CD4-positive, alpha-beta memory T cell (primary cell): Measurements from ENCODE around the gene SP5. TPM values are rescaled to one million over a fixed set of nuclear protein-coding genes. Genes with fewer than 3 reads are reported as not detected.
"Not testable (repeated sequence)": the region's sequence is repeated elsewhere in the genome, so short reads cannot be mapped to it uniquely, and the experiment has no call there.

Experiments
- CTCF ChIA-PET: fragments of 350-600 bp; sonication (Branson Sonifier 250); formaldehyde crosslinking; loops from one replicate; lab custom pipeline; 2021; ENCODE audit warnings: inconsistent platforms; ENCODE audit not compliant: partially characterized antibody; lab: Charles Lee
- POLR2A ChIA-PET: fragments of 350-600 bp; sonication (Branson Sonifier 250); formaldehyde crosslinking; loops from one replicate; lab custom pipeline; 2021; ENCODE audit not compliant: partially characterized antibody; lab: Charles Lee
- DNase-seq, 5 donors: peaks; one replicate each; pipeline versions ENCODE4 v3.0.0 to v3.0.0-alpha.2; 2020 to 2022; ENCODE audit warnings: mixed read lengths in 1 of 5
- H3K27ac ChIP-seq: one replicate; pipeline ENCODE4 v1.7.0; 2013; ENCODE audit warnings: low read depth, low read length
- H3K27me3 ChIP-seq: 2 replicates; pipeline ENCODE4 v1.7.0; 2013; ENCODE audit warnings: mild to moderate bottlenecking, low read length, moderate library complexity; ENCODE audit not compliant: insufficient read depth
- H3K36me3 ChIP-seq: 2 replicates; pipeline ENCODE4 v1.7.0; 2013; ENCODE audit warnings: mild to moderate bottlenecking, low read length, moderate library complexity; ENCODE audit not compliant: insufficient read depth
- H3K4me1 ChIP-seq: 2 replicates; pipeline ENCODE4 v1.7.0; 2013; ENCODE audit warnings: mild to moderate bottlenecking, low read length, moderate library complexity; ENCODE audit not compliant: insufficient read depth
- H3K4me3 ChIP-seq, 2 donors: one replicate each; pipeline ENCODE4 v1.7.0; 2013; ENCODE audit warnings: low read length in 2 of 2, mild to moderate bottlenecking in 1 of 2
- H3K9me3 ChIP-seq, 2 donors: one replicate each; pipeline ENCODE4 v1.7.0; 2013; ENCODE audit warnings: low read length in 2 of 2, control low read depth in 1 of 2; ENCODE audit not compliant: control insufficient read depth in 1 of 2
- H3K27ac Mint-ChIP-seq, 7 donors: one replicate each; pipeline ENCODE4 v1.8.0; 2020 to 2021; ENCODE audit warnings: mixed read lengths in 7 of 7, mild to moderate bottlenecking in 6 of 7, inconsistent platforms in 3 of 7, moderate library complexity in 3 of 7
- H3K27me3 Mint-ChIP-seq, 2 donors: one replicate each; pipeline ENCODE4 v1.8.0; 2020 to 2021; ENCODE audit warnings: mixed read lengths in 2 of 2
- H3K36me3 Mint-ChIP-seq, 2 donors: one replicate each; pipeline ENCODE4 v1.8.0; 2020 to 2021; ENCODE audit warnings: mixed read lengths in 2 of 2, inconsistent platforms in 1 of 2, mild to moderate bottlenecking in 1 of 2
- H3K4me1 Mint-ChIP-seq, 4 donors: one replicate each; pipeline ENCODE4 v1.8.0; 2020 to 2021; ENCODE audit warnings: mixed read lengths in 4 of 4, mild to moderate bottlenecking in 1 of 4
- H3K4me3 Mint-ChIP-seq, 8 donors: one replicate each; pipeline ENCODE4 v1.8.0; 2020 to 2021; ENCODE audit warnings: mixed read lengths in 8 of 8, mild to moderate bottlenecking in 7 of 8, moderate library complexity in 6 of 8, inconsistent platforms in 3 of 8
- H3K9me3 Mint-ChIP-seq, 8 donors: one replicate each; pipeline ENCODE4 v1.8.0; 2020 to 2021; ENCODE audit warnings: mixed read lengths in 8 of 8, mild to moderate bottlenecking in 5 of 8, inconsistent platforms in 3 of 8, moderate library complexity in 1 of 8
- intact Hi-C: fragments of 100-400 bp; cut with micrococcal nuclease; formaldehyde crosslinking; loops from one replicate; pipeline ENCODE4 v1.15.1; 2023
- polyA plus RNA-seq, 2 donors: library from polyadenylated mRNA; unstranded; fragments of 300-500 nt; fragmentation: Illumina TruSeq; gene quantifications; one replicate each; pipeline ENCODE4 v1.2.3, GENCODE V29; 2021
- total RNA-seq, 2 experiments: library from RNA; stranded (reverse); gene quantifications; one replicate each; pipeline ENCODE4 v1.2.3, GENCODE V29; 2021

SP5 gene
- total and polyA plus RNA-seq, 4 experiments from 2014 or later: not detected

DNA sequence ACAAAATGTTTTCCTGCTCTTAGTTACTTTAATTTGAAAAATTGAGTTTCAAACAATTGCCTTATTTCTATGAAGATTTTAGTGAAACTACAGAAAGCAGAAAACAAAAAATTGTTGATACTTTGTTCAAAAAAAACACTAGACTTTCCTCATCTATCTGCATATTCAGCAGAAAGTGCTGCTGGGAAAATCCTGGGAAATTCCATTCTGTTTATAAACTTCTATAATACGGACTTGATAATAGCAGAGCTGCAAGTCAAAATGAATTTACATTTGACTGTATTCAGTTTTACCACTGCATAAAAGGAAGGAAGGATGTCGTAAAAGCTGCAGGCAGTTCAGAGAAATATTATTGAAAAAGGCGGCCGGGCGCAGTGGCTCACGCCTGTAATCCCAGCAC is 30.2 kb downstream of the SP5 start:
- no peaks in the 10 kb centered on the region for H3K9me3 ChIP-seq
- Mint-ChIP-seq H3K4me1 (no peaks in the 10 kb centered on the region), H3K27ac (no peak overlapping the region), H3K36me3 (no peaks in the 10 kb centered on the region), H3K4me3 (no peak overlapping the region), H3K9me3 (peaks cover 0 to 2% (median 0%) of the 10 kb centered on the region in 8 donors), H3K27me3 (peaks cover 23 to 30% of the 10 kb centered on the region in 2 donors)
- CTCF ChIA-PET: no interaction called here
- H3K4me3 ChIP-seq: no peak overlapping the region
- DNase-seq: no peak
- POLR2A ChIA-PET: no interaction called here
- H3K36me3 ChIP-seq: no peaks in the 10 kb centered on the region
- H3K27ac ChIP-seq: no peak overlapping the region
- intact Hi-C loops: no loop called here
- H3K4me1 ChIP-seq: no peaks in the 10 kb centered on the region
- H3K27me3 ChIP-seq: peaks cover 6% of the 10 kb centered on the region

DNA sequence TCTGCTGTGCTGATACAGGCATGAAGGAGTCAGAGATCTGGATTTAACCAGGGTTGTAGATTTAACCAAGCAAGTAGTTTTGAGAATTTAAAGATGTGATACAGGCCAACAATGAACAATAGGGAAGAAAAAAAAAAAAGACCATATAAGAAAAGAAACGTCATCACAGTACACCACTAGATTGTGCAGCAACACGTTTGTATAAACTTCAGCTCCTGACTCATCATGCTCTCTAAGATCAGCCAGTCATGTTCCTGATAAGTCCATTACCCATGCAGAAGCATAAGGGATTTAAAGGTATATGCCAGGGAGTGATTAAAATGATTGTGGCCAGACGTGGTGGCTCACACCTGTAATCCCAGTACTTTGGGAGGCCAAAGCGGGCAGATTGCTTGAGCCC is 32.8 kb downstream of the SP5 start:
- no peak for DNase-seq
- Histone ChIP-seq H3K27ac (no peak overlapping the region), H3K4me3 (no peak overlapping the region), H3K27me3 (no peaks in the 10 kb centered on the region), H3K9me3 (no peaks in the 10 kb centered on the region), H3K4me1 (no peaks in the 10 kb centered on the region), H3K36me3 (no peaks in the 10 kb centered on the region)
- intact Hi-C loops: no loop called here
- peaks cover 29 to 40% of the 10 kb centered on the region in 2 donors for H3K27me3 Mint-ChIP-seq
- no peaks in the 10 kb centered on the region for H3K4me1 Mint-ChIP-seq
- H3K27ac Mint-ChIP-seq: no peak overlapping the region
- H3K9me3 Mint-ChIP-seq: peaks cover 0 to 2% (median 0%) of the 10 kb centered on the region in 8 donors
- POLR2A ChIA-PET: no interaction called here
- no peak overlapping the region for H3K4me3 Mint-ChIP-seq
- CTCF ChIA-PET: no interaction called here
- no peaks in the 10 kb centered on the region for H3K36me3 Mint-ChIP-seq

DNA sequence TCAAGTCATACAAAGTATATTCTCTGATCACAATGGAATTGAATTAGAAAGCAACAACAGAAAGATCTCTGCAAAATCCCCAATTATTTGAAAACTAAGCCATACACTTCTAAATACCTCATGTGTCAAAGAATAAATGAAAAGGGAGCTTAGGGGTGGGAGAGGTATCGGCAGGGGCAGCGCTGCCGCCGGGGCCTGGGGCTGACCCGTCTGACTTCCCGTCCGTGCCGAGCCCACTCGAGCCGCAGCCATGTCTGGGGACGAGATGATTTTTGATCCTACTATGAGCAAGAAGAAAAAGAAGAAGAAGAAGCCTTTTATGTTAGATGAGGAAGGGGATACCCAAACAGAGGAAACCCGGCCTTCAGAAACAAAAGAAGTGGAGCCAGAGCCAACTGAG is 36.4 kb downstream of the SP5 start:
- H3K27me3 Mint-ChIP-seq: peaks cover 20 to 26% of the 10 kb centered on the region in 2 donors
- H3K27me3 ChIP-seq, POLR2A ChIA-PET, DNase-seq, H3K4me3 Mint-ChIP-seq, H3K4me1 Mint-ChIP-seq, H3K4me3 ChIP-seq, intact Hi-C loops, H3K36me3 Mint-ChIP-seq, H3K4me1 ChIP-seq, H3K36me3 ChIP-seq, CTCF ChIA-PET, H3K27ac ChIP-seq, H3K27ac Mint-ChIP-seq, H3K9me3 Mint-ChIP-seq, H3K9me3 ChIP-seq: not testable (repeated sequence)

DNA sequence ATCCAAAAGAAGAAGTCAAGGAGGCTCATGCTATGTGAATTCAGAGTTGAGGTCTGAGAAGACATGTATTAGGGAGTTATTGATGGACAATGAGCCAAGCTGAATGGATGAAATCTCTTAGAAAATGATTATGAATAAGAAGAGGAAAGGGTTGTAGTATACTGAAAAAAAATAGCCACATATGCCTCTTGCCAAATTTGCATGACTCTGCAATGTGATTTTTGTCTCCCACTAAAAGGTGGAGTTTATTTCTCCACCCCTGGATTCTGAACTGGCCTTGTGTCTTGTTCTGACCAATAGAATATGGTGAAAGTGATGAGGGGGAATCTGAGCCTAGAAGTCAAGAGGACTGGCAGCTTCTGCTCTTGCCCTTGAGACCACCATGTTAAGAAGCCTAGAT is 46.4 kb downstream of the SP5 start:
- no peak overlapping the region for H3K4me3 Mint-ChIP-seq
- ChIA-PET POLR2A (no interaction called here), CTCF (interaction anchor here (1.5 kb wide), 1 partner anchor 13 kb away, joined by 3 read pairs; no protein-coding TSS in a partner anchor)
- no peak for DNase-seq
- H3K36me3 ChIP-seq: no peaks in the 10 kb centered on the region
- intact Hi-C loops: no loop called here
- H3K4me1 Mint-ChIP-seq: no peaks in the 10 kb centered on the region
- no peaks in the 10 kb centered on the region for H3K9me3 ChIP-seq
- no peaks in the 10 kb centered on the region for H3K9me3 Mint-ChIP-seq
- peaks cover 7 to 9% of the 10 kb centered on the region in 2 donors for H3K27me3 Mint-ChIP-seq
- no peak overlapping the region for H3K27ac ChIP-seq
- H3K27me3 ChIP-seq: no peaks in the 10 kb centered on the region
- H3K36me3 Mint-ChIP-seq: no peaks in the 10 kb centered on the region
- no peak overlapping the region for H3K27ac Mint-ChIP-seq
- no peak overlapping the region for H3K4me3 ChIP-seq
- no peaks in the 10 kb centered on the region for H3K4me1 ChIP-seq

DNA sequence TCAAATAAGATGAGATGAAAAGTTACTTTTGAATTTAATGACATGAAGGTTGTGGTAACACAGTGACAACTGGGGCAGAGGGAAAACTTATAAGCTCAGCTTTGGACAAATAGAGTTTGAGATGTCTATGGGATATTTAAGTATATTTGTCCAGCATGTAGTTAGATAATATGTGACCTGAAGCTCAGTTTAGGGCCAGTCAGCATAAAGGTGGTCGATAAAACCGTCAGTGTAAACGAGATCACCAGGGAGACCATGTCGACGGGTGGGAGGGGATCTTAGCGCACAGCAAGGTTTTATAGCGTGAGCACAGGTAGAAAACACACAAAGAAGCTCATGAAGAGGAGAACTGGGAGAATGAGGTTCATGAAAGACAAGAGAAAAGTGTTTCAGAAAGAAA is 47.6 kb downstream of the SP5 start:
- Histone ChIP-seq H3K4me3 (no peak overlapping the region), H3K9me3 (no peaks in the 10 kb centered on the region), H3K36me3 (no peaks in the 10 kb centered on the region), H3K4me1 (no peaks in the 10 kb centered on the region), H3K27ac (no peak overlapping the region), H3K27me3 (no peaks in the 10 kb centered on the region)
- Mint-ChIP-seq H3K36me3 (no peaks in the 10 kb centered on the region), H3K4me1 (no peaks in the 10 kb centered on the region), H3K9me3 (no peaks in the 10 kb centered on the region), H3K27me3 (peaks cover 7 to 10% of the 10 kb centered on the region in 2 donors), H3K27ac (no peak overlapping the region), H3K4me3 (no peak overlapping the region)
- ChIA-PET POLR2A (no interaction called here), CTCF (no interaction called here)
- intact Hi-C loops: no loop called here
- DNase-seq: no peak

DNA sequence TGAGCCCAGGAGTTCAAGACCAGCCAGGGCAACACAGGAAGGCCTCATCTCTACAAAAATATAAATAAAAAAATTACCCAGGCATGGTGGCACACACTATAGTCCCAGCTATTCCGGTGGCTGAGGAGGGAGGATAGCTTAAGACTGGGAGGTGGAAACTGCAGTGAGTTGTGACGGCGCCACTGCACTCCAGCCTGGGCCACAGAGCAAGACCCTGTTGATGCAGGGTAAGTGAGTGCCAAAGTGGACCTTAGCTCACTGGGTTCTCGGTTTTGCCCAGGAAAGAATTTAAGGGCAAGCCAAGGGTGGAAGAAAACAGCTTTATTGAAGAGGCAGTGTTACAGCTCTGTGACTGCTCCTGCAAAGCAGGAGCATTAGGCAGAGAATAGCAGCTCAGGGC is 48.1 kb downstream of the SP5 start:
- Mint-ChIP-seq H3K36me3 (no peaks in the 10 kb centered on the region), H3K27ac (no peak overlapping the region), H3K4me3 (no peak overlapping the region), H3K4me1 (no peaks in the 10 kb centered on the region), H3K27me3 (peaks cover 7 to 10% of the 10 kb centered on the region in 2 donors), H3K9me3 (no peaks in the 10 kb centered on the region)
- POLR2A ChIA-PET: interaction anchor here (1.1 kb wide), 1 partner anchor 396 kb away, joined by 3 read pairs; no protein-coding TSS in a partner anchor
- H3K27me3 ChIP-seq: no peaks in the 10 kb centered on the region
- CTCF ChIA-PET: no interaction called here
- no peak overlapping the region for H3K4me3 ChIP-seq
- H3K27ac ChIP-seq: no peak overlapping the region
- DNase-seq: no peak
- no peaks in the 10 kb centered on the region for H3K36me3 ChIP-seq
- no peaks in the 10 kb centered on the region for H3K9me3 ChIP-seq
- intact Hi-C loops: no loop called here
- no peaks in the 10 kb centered on the region for H3K4me1 ChIP-seq

DNA sequence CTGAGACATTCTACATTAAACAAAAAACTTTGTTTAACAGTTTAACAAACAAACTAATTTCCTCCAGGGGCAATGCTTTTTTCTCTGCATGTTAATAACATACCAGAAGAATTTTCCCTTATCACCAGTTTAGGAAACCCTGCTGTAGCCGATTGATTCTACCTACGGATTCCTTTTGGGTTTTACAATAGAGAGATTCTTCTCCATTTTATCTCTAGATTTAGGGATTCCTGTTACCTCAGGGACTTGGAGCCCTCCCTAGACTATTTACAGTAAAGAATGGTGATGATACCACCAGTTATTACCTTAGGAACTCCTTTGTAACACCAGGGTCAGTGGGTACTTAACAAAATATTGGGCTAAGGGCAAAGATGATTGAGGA is 49.7 kb downstream of the SP5 start:
- intact Hi-C loops: no loop called here
- CTCF ChIA-PET: no interaction called here

DNA sequence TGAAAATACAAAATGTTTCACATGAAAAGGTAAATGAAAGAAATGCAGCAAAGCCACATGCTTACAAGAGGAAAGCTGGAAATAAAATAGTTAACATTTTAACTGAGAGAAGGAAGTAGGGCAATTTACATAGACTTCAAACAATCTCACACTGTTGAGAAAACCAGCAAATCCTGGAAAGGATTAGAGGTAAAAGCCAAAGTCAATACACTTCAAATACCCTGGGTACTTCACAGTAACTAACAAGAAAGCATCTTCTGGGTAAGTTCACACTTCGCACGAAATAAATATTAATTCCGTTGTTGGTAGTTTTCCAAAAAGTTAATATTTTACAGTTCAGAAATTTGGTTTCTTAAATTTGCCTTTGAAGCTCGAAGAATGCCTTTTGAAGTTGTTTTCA is 51.6 kb downstream of the SP5 start:
- H3K9me3 Mint-ChIP-seq: no peaks in the 10 kb centered on the region
- Histone ChIP-seq H3K27ac (no peak overlapping the region), H3K9me3 (no peaks in the 10 kb centered on the region), H3K4me1 (peaks cover 11% of the 10 kb centered on the region), H3K27me3 (no peaks in the 10 kb centered on the region), H3K4me3 (no peak overlapping the region), H3K36me3 (no peaks in the 10 kb centered on the region)
- intact Hi-C loops: no loop called here
- H3K4me1 Mint-ChIP-seq: peaks cover 9 to 12% (median 10%) of the 10 kb centered on the region in 4 donors
- no peak overlapping the region for H3K27ac Mint-ChIP-seq
- no peak overlapping the region for H3K4me3 Mint-ChIP-seq
- ChIA-PET POLR2A (no interaction called here), CTCF (interaction anchor here (0.7 kb wide), 3 partner anchors 109 to 1630 kb away, joined by 3 to 4 read pairs (median 3); no protein-coding TSS in a partner anchor)
- H3K36me3 Mint-ChIP-seq: no peaks in the 10 kb centered on the region
- H3K27me3 Mint-ChIP-seq: peaks cover 9 to 13% of the 10 kb centered on the region in 2 donors
- DNase-seq: no peak

More for the DNA sequence above, 49.7 kb downstream of the SP5 start:
- Mint-ChIP-seq H3K36me3 (no peaks in the 10 kb centered on the region), H3K4me3 (no peak overlapping the region), H3K4me1 (peaks cover 0 to 1% (median under 1%) of the 10 kb centered on the region in 4 donors), H3K27me3 (peaks cover 7 to 12% of the 10 kb centered on the region in 2 donors), H3K9me3 (no peaks in the 10 kb centered on the region), H3K27ac (no peak overlapping the region)
- H3K27ac ChIP-seq: no peak overlapping the region
- H3K4me3 ChIP-seq: no peak overlapping the region
- no peak for DNase-seq
- H3K9me3 ChIP-seq: no peaks in the 10 kb centered on the region
- POLR2A ChIA-PET: no interaction called here
- H3K36me3 ChIP-seq: no peaks in the 10 kb centered on the region
- H3K27me3 ChIP-seq: no peaks in the 10 kb centered on the region
- H3K4me1 ChIP-seq: peaks cover under 1% of the 10 kb centered on the region
